ENCODE data around the gene PLEK2. TPM values are rescaled to one million over a fixed set of nuclear protein-coding genes. Genes with fewer than 3 reads are reported as not detected.

PLEK2 gene, protein sequence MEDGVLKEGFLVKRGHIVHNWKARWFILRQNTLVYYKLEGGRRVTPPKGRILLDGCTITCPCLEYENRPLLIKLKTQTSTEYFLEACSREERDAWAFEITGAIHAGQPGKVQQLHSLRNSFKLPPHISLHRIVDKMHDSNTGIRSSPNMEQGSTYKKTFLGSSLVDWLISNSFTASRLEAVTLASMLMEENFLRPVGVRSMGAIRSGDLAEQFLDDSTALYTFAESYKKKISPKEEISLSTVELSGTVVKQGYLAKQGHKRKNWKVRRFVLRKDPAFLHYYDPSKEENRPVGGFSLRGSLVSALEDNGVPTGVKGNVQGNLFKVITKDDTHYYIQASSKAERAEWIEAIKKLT
- total RNA-seq (2021; ENCODE audit: unreplicated experiment) (9.1 TPM), Bru-seq, nascent RNA (percentile 41 among the genes with signal in this experiment), BruChase-seq, experiment 1, labeled RNA remaining after a 2-hour chase (percentile 38 among the genes with signal in this experiment), BruChase-seq, experiment 2, labeled RNA remaining after a 6-hour chase (percentile 48 among the genes with signal in this experiment)
- 5.6 TPM for polyA plus RNA-seq (2012; ENCODE audit: insufficient read length)
- long read RNA-seq, transcript PLEK2-201 (9 exons, 1,549 nt), result major isoform, 16 of 18 reads
- long read RNA-seq, partial matches to known transcripts, result 0 of 18 reads
- long read RNA-seq, other reads (novel, unspliced or antisense), result 2 of 18 reads

DNA sequence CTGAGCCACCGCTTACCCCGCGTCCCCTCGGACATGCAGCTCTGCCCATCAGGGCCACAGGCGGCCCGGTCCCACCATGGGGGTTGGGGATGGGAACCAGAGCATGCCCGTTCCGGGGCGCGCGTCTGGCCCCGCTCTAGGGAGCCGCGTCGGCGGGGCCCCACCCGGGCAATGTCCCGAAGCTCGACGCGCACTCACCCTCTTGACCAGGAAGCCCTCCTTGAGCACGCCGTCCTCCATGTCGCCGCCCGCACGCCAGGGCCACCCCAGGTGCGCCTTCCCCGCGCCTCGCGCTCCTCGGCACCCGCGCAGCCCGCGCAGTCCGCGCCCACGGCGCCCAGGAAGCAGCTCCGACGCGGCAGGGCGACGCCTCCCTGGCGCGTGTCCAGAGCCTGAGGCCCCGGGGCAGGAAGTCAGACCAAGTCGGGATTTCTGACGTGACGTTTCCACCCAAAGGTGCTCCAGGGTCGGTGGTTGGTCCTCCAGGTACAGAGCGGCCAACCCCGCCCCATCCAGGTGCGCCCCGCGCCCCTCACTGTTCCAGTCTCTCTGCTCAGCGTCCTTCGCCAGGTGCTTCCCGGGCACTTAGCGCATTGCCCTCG is at the start of gene PLEK2:
TSS of gene PLEK2 (minus strand) at position 346 of the 602 bp plus-strand sequence. CDS start at position 240, 106 bp downstream.
- Histone ChIP-seq H3K27me3 (ENCODE audit: control insufficient read depth, insufficient read depth, low read length) (no peaks in the 10 kb centered on the region), H3K4me3 (ENCODE audit: low read depth in 2 of 2, low read length in 2 of 2) (peak within 1 kb of the TSS; percentile 48 to 59), H3K36me3 (ENCODE audit: control insufficient read depth, insufficient read depth, low read length) (no peaks in the 10 kb centered on the region; the same call in 1 of the 2 replicates), H3K4me1 (ENCODE audit: control insufficient read depth, insufficient read depth, low read length) (peaks cover 3% of the 10 kb centered on the region; the same call in 1 of the 2 replicates), H3K27ac (ENCODE audit: low read length) (peak within 1 kb of the TSS; percentile 44; the same call in 1 of the 2 replicates), H3K9me3 (ENCODE audit: control insufficient read depth, insufficient read depth, low read depth, low read length) (no peaks in the 10 kb centered on the region)
- no TSS peak for BruUV-seq (replicated peaks)
- ATAC-seq (peak; percentile 68), DNase-seq (ENCODE audit: low read depth, low spot score) (no peak)
- TF ChIP-seq CTCF (IDR thresholded peaks at IDR 0.05) (no peak), SIN3A (IDR thresholded peaks at IDR 0.05; ENCODE audit: borderline replicate concordance, insufficient read depth, low read depth, low read length) (no peak), POLR2AphosphoS5 (IDR thresholded peaks at IDR 0.05; ENCODE audit: low read depth, low read length) (no peak), TCF7L2 (IDR thresholded peaks at IDR 0.05; ENCODE audit: low read depth, low read length) (no peak)
- TF ChIP-seq, protein P1, sequence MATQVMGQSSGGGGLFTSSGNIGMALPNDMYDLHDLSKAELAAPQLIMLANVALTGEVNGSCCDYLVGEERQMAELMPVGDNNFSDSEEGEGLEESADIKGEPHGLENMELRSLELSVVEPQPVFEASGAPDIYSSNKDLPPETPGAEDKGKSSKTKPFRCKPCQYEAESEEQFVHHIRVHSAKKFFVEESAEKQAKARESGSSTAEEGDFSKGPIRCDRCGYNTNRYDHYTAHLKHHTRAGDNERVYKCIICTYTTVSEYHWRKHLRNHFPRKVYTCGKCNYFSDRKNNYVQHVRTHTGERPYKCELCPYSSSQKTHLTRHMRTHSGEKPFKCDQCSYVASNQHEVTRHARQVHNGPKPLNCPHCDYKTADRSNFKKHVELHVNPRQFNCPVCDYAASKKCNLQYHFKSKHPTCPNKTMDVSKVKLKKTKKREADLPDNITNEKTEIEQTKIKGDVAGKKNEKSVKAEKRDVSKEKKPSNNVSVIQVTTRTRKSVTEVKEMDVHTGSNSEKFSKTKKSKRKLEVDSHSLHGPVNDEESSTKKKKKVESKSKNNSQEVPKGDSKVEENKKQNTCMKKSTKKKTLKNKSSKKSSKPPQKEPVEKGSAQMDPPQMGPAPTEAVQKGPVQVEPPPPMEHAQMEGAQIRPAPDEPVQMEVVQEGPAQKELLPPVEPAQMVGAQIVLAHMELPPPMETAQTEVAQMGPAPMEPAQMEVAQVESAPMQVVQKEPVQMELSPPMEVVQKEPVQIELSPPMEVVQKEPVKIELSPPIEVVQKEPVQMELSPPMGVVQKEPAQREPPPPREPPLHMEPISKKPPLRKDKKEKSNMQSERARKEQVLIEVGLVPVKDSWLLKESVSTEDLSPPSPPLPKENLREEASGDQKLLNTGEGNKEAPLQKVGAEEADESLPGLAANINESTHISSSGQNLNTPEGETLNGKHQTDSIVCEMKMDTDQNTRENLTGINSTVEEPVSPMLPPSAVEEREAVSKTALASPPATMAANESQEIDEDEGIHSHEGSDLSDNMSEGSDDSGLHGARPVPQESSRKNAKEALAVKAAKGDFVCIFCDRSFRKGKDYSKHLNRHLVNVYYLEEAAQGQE (IDR thresholded peaks at IDR 0.05; ENCODE audit: insufficient read depth in 1 of 2, low read depth in 2 of 2, low read length in 1 of 2), result no peak
- intact Hi-C loops (cut with micrococcal nuclease; ENCODE audit: unreplicated experiment), result no loop called here
- CTCF ChIA-PET, result no interaction called here
- in situ Hi-C loops (cut with HindIII; ENCODE audit: low pct_unique_long_range_greater_than_20kb, low sequenced_read_pairs), result no loop called here
- POLR2A ChIA-PET, result no interaction called here

- H3K4me3 ChIP-seq (ENCODE audit: low read depth in 2 of 2, low read length in 2 of 2), result no peak overlapping the region
- no TSS peak for BruUV-seq (replicated peaks)
- H3K27ac ChIP-seq (ENCODE audit: low read length), result no peak overlapping the region
- ATAC-seq (no peak), DNase-seq (ENCODE audit: low read depth, low spot score) (no peak)
- H3K27me3 ChIP-seq (ENCODE audit: control insufficient read depth, insufficient read depth, low read length), result 0 out of 2 replicates have a peak, but pooled peaks cover 2% of the 10 kb centered on the region
- TF ChIP-seq, protein P1 (IDR thresholded peaks at IDR 0.05; ENCODE audit: insufficient read depth in 1 of 2, low read depth in 2 of 2, low read length in 1 of 2), result no peak
- no peak for TF ChIP-seq CTCF (IDR thresholded peaks at IDR 0.05)
- TF ChIP-seq POLR2AphosphoS5 (IDR thresholded peaks at IDR 0.05; ENCODE audit: low read depth, low read length), result no peak
- TF ChIP-seq TCF7L2 (IDR thresholded peaks at IDR 0.05; ENCODE audit: low read depth, low read length), result no peak
- TF ChIP-seq SIN3A (IDR thresholded peaks at IDR 0.05; ENCODE audit: borderline replicate concordance, insufficient read depth, low read depth, low read length), result no peak
- ChIA-PET POLR2A (no interaction called here), CTCF (no interaction called here)
- intact Hi-C loops (cut with micrococcal nuclease; ENCODE audit: unreplicated experiment) (no loop called here), in situ Hi-C loops (cut with HindIII; ENCODE audit: low pct_unique_long_range_greater_than_20kb, low sequenced_read_pairs) (no loop called here)
- H3K9me3 ChIP-seq (ENCODE audit: control insufficient read depth, insufficient read depth, low read depth, low read length), result no peaks in the 10 kb centered on the region
- no peaks in the 10 kb centered on the region for H3K4me1 ChIP-seq (ENCODE audit: control insufficient read depth, insufficient read depth, low read length)
- H3K36me3 ChIP-seq (ENCODE audit: control insufficient read depth, insufficient read depth, low read length), result no peaks in the 10 kb centered on the region
Observed at GRCh38 chr14:67461341-67461985, 49.5 kb upstream of the PLEK2 start.

Measured in Panc1 (cell line).